GM12872 (cell line): ENCODE results near the gene TIMM22.

Source experiments
- TF ChIP-seq, protein P1 (sequence below): IDR thresholded peaks from 3 replicates; pipeline ENCODE4 v1.5.1; 2011; ENCODE audit warnings: low read depth, mild to moderate bottlenecking, low read length, moderate library complexity; ENCODE audit not compliant: insufficient read depth

The TIMM22 gene

DNA sequence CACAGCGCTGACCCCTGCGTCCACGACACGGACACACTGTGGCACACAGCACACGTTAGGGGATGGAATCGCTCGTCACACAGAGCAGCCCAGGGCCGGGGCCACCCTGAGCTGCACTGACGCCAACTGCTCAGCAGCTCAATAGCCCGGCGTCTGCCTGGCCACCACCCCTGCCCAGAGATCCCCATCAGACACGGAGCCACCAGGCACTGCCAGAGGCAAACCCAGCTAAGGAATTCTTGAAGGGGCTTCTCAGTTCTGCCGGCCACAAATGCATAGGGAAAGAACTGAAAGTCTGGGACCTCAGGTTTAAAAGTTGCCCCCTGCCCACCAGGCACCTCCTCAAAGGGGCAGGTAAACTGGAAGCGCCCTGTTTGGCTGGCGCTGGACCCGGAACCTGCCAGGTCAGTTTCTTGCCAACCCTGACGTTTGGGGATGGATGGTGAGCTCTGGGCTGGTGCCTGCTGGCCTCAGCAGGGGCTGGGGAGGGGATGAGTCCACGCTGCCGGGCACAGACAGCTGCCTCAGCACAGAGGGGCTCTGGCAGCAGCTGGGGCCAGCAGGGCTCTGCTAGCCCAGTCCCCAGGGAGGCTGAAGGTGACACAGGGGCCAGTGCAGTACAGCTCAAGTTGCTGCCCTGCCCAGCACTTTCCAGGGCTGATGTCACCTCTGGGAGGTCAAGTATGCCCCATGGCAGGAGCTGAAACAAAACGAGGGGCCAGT lies 33.2 kb downstream of the TIMM22 start:
- TF ChIP-seq, protein P1, sequence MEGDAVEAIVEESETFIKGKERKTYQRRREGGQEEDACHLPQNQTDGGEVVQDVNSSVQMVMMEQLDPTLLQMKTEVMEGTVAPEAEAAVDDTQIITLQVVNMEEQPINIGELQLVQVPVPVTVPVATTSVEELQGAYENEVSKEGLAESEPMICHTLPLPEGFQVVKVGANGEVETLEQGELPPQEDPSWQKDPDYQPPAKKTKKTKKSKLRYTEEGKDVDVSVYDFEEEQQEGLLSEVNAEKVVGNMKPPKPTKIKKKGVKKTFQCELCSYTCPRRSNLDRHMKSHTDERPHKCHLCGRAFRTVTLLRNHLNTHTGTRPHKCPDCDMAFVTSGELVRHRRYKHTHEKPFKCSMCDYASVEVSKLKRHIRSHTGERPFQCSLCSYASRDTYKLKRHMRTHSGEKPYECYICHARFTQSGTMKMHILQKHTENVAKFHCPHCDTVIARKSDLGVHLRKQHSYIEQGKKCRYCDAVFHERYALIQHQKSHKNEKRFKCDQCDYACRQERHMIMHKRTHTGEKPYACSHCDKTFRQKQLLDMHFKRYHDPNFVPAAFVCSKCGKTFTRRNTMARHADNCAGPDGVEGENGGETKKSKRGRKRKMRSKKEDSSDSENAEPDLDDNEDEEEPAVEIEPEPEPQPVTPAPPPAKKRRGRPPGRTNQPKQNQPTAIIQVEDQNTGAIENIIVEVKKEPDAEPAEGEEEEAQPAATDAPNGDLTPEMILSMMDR, result no peak

- TF ChIP-seq, protein P1, result no peak
These were observed 34.0 kb downstream of the TIMM22 start for GRCh38 chr17:1030684-1031532.

DNA sequence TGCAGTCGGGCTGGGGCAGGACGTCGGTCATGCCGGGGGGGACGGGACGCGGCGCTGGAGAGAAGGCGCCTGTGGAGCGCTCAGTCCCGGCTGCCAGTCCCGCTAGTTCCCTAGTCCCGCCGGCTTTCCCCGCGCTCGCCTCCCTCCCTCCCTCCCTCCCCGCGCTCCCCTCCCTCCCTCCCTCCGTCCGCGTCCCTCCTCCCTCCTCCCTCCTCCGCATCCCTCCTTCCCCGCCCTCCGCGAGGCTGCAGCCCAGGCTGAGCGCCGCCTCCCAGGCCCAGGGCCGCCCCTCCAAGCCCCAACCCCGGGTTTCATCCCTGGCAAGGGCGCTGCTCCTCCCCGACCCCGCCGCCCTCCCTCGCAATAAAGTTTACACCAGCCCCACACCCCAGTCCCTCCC lies 34.8 kb downstream of the TIMM22 start:
- TF ChIP-seq, protein P1, result no peak

DNA sequence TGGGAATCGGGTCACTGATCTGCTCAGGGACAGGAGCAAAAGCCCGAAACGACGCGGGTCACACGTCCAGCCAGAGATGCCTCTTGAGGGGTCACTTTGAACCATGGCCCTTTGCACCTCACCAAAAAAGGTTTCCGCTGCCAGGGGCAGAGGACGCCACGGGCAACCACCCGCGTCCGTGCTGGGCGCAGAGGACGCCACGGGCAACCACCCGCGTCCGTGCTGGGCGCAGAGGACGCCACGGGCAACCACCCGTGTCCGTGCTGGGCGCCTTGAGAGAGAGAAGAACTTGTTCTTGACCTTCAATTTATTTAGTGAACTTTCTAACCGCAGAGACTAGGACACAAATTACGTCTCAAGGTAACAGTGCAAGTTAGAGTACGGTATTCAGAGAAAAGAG lies 35.5 kb downstream of the TIMM22 start:
- TF ChIP-seq, protein P1, result no peak

- TF ChIP-seq, protein P1, result no peak
These were observed 36.6 kb downstream of the TIMM22 start for GRCh38 chr17:1033503-1033902.

DNA sequence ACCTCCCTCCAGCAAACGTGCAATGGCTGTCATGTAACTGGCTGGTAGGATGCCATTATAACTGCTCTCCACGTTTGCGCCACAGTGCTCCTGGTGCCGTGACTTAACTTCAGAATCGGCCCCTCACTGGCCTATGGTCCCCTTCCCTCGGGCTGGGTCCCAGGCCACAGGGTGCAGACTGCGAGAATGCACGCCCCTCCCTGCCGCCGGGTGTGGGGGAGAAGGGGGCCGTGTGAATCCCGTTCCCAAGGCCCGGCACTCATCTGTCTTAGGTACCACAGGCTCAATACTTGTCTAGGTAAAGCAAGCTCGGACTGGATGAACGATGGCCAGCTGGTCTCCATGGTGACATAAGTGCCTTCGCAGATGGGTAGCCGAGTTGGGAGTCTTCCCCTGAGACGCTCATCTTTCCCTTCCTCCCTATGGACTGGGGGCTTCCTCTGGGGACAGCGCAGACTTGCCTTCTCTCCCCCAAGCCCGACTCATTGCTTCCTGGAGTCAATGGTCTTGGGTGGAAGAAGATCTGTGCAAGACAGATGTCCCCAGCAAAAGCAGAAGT lies 37.8 kb downstream of the TIMM22 start:
- TF ChIP-seq, protein P1, result no peak

DNA sequence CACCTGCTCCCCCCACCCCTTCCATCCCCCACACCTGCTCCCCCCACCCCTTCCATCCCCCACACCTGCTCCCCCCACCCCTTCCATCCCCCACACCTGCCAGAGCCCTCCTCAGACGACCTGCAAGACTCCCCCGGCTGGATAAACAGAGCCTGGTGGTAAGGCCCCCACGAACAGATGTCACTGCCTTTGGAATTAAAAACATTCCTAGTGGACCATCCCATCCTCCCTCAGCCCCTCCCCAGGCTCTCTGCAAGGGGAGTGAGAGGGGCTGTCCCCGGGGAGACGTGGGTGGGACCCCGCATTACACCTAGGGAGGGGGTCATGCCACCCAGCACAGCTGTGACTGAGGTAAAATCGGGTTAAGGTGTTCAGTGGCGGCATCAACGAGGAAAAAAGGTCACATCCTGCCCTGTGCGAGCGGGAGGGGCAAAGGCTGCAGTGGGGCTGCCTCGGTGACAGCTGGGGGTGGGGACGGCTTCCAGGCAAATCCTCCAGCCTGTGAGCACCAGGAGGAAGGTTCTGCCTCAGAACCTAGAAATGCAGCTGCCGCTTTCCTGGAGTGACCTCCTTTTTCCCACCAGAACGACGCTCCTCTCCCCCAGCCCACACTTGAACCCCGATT lies 38.7 kb downstream of the TIMM22 start:
- TF ChIP-seq, protein P1, result no peak
